Ovary (tissue), 9 donors: ENCODE data around the gene RMND5A. TPM values are rescaled to one million over a fixed set of nuclear protein-coding genes. Genes with fewer than 3 reads are reported as not detected.

Source experiments
- DNase-seq, 5 donors: peaks; one replicate each; pipeline ENCODE4 v3.0.0-alpha.2; 2019 to 2020
- H3K27ac ChIP-seq, 2 donors: fragments of 200-600 bp; one replicate each; pipeline versions ENCODE4 v1.5.1 to v1.8.0; 2019 to 2022
- H3K27me3 ChIP-seq: fragments of 200-600 bp; one replicate; pipeline ENCODE4 v1.8.0; 2022
- H3K36me3 ChIP-seq: fragments of 200-600 bp; sonication (generic); one replicate; pipeline ENCODE4 v1.5.1; 2019
- H3K4me1 ChIP-seq: one replicate; pipeline ENCODE4 v1.8.1; 2013; ENCODE audit warnings: mild to moderate bottlenecking, moderate library complexity; ENCODE audit not compliant: insufficient read depth
- H3K4me3 ChIP-seq: fragments of 200-600 bp; sonication (generic); one replicate; pipeline ENCODE4 v1.5.1; 2017
- H3K9me3 ChIP-seq, 2 donors: fragments of 200-600 bp in 1 of 2; sonication (generic) in 1 of 2; one replicate each; pipeline versions ENCODE4 v1.5.1 to v1.8.1; 2013 to 2019; ENCODE audit warnings: mild to moderate bottlenecking in 1 of 2, moderate library complexity in 1 of 2
- EP300 ChIP-seq: sonication (generic); formaldehyde crosslinking; IDR thresholded peaks from one replicate; pipeline ENCODE4 v1.6.1; 2017; ENCODE audit warnings: antibody characterized with exemption
- POLR2A ChIP-seq: fragments of 450-650 bp; IDR thresholded peaks from one replicate; pipeline ENCODE4 v1.6.1; 2017; ENCODE audit warnings: antibody characterized with exemption, mild to moderate bottlenecking, moderate library complexity
- WGBS, 3 donors: extraction: QIAGEN DNeasy Blood & Tissue Kit in 1 of 3; methylation state at CpG; one replicate each; pipeline versions ENCODE4 v1.1.5 to v1.1.7; 2013 to 2017; 5-methylcytosine and 5-hydroxymethylcytosine counted together
- intact Hi-C, 4 donors: fragments of 100-400 bp; cut with DNase I; formaldehyde crosslinking; loops; one replicate each; pipeline versions ENCODE4 v1.11.0 to v1.15.1; 2022 to 2023
- polyA plus RNA-seq, 2 donors: library from polyadenylated mRNA; stranded (reverse); fragments of 200-250 nt in 1 of 2; fragments of 350-450 nt in 1 of 2; fragmentation: Illumina TruSeq in 1 of 2; extraction: RNeasy Lipid Tissue Mini Kit (QIAGEN cat#74804) in 1 of 2; gene quantifications; one replicate each; pipeline ENCODE4 v1.2.3, GENCODE V29; 2013 to 2014
- total RNA-seq, 7 donors: library from RNA; depleted of rRNA in 2 of 7; stranded (reverse); fragments of >200 nt in 2 of 7; fragmentation: NEBNext Ultra II Directional in 3 of 7; extraction: Animal tissue kit (Norgen Biotek cat#: 25700) in 3 of 7; gene quantifications; one replicate each; pipeline versions ENCODE4 v1.1.0 to v1.2.4, GENCODE V29; 2016 to 2023
- TF ChIP-seq, protein P1 (sequence below), 3 donors: fragments of 450-650 bp in 2 of 3; fragments of 200-600 bp in 1 of 3; IDR thresholded peaks; one replicate each; pipeline versions ENCODE4 v1.5.1 to v1.8.0; 2016 to 2022; ENCODE audit warnings: antibody characterized with exemption in 3 of 3, mild to moderate bottlenecking in 1 of 3
- donor health status: DM: no; HTN: no; CAD: no; lungs with moderate emphysema.
- donor health status: DM: no; HTN: no; CAD: no.
- donor health status: Bipolar disorder and iron deficiency.
- donor health status: DM: yes; HTN: yes; CAD: no.
- donor health status: DM: no; HTN: no; CAD: no.
- donor health status: DM: yes; HTN: yes; CAD: no.

RMND5A gene
- total and polyA plus RNA-seq, 9 donors: 11.2 to 31.1 (median 26.4) TPM

DNA sequence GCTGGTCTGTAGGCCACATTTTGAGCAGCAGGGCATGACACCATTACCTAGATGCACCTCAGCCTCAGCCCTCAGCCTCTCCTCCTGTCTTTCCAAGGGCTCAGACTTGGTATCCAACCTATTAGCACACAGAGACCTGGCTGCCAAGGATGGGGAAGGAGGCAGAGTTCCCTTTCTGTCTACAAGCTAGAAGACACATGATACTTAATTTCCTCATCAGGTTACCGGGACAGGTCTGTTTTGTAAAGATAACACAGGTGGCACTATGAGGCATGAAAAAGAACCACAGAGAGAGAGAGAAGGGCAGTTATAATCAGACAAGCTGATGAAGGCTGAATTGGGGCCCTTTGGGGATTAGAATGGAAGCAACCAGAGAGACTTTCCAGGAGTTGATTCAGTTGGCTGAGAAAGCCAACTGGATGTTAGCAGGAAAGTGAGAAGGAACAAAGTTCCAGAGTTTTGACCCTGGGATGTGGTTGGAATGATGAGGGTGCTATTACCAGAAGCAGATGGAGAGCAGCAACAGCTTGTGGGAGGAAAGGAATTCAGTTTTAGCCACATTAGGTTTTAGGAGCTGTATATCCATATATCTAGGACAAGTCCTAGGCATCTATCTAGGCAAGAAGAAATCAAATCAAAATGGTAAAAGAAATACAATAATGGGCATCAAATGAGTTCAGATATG is 46.0 kb upstream of the RMND5A start:
- Histone ChIP-seq H3K27me3 (no peaks in the 10 kb centered on the region), H3K9me3 (no peaks in the 10 kb centered on the region), H3K4me3 (no peak overlapping the region), H3K36me3 (no peaks in the 10 kb centered on the region), H3K4me1 (no peaks in the 10 kb centered on the region), H3K27ac (no peak overlapping the region)
- no peak for DNase-seq
- 93 to 97% (median 95%) methylated on average over 1 of the region's 1 CpG for WGBS, 3 donors
- intact Hi-C loops: no loop called here
- TF ChIP-seq, protein P1, sequence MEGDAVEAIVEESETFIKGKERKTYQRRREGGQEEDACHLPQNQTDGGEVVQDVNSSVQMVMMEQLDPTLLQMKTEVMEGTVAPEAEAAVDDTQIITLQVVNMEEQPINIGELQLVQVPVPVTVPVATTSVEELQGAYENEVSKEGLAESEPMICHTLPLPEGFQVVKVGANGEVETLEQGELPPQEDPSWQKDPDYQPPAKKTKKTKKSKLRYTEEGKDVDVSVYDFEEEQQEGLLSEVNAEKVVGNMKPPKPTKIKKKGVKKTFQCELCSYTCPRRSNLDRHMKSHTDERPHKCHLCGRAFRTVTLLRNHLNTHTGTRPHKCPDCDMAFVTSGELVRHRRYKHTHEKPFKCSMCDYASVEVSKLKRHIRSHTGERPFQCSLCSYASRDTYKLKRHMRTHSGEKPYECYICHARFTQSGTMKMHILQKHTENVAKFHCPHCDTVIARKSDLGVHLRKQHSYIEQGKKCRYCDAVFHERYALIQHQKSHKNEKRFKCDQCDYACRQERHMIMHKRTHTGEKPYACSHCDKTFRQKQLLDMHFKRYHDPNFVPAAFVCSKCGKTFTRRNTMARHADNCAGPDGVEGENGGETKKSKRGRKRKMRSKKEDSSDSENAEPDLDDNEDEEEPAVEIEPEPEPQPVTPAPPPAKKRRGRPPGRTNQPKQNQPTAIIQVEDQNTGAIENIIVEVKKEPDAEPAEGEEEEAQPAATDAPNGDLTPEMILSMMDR (IDR thresholded peaks at IDR 0.05): no peak
- no peak for TF ChIP-seq POLR2A
- TF ChIP-seq EP300: no peak

DNA sequence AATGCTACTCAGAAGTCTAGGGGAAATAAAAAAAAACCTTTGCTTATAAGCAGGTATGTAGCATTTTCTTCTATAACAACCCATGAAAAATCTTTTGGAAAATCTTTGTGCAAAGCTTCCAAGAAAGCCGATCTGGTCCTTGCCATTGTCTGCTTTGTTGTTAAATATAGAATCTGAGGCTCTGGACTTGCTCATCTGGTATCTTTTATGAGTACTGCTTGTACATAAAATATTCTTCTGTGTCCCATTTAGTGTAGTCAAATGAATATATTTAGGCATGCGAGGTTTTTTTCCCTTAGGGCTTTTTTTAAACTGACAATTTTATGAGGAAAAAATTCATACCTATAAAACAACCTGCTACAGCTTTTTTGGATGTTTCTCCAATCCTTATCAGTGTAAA is 45.0 kb upstream of the RMND5A start:
- WGBS, 3 donors: 50 to 68% (median 57%) methylated on average over 2 of the region's 2 CpGs
- H3K27me3 ChIP-seq: no peaks in the 10 kb centered on the region
- no peak overlapping the region for H3K4me3 ChIP-seq
- DNase-seq: no peak
- intact Hi-C loops: no loop called here
- no peaks in the 10 kb centered on the region for H3K36me3 ChIP-seq
- H3K27ac ChIP-seq: no peak overlapping the region
- TF ChIP-seq POLR2A: no peak
- no peak for TF ChIP-seq EP300
- TF ChIP-seq, protein P1 (IDR thresholded peaks at IDR 0.05): no peak
- H3K4me1 ChIP-seq: no peaks in the 10 kb centered on the region
- H3K9me3 ChIP-seq: no peaks in the 10 kb centered on the region

DNA sequence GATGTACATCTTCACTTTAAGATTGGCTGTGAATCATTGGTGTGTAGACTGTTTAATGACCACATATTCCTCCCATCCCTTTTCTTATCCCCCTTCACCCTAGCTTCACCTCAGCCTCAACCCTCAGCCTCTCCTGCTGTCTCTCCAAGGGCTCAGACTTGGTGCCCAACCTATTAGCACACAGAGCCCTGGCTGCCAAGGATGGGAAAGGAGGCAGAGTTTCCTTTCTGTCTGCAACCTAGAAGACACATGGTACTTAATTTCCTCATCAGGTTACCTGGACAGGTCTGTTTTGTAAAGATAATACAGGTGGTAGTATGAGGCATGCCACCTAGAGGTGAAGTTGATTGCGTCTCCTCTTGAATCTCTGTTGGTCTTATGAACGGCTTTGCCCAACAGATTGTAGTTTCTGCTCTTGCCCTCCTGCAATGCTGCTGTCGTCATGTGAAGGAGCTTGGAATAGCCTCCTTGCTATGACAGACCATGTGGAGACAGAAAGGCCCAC is 44.5 kb upstream of the RMND5A start:
- TF ChIP-seq POLR2A (no peak), EP300 (no peak)
- TF ChIP-seq, protein P1 (IDR thresholded peaks at IDR 0.05): no peak
- H3K27ac ChIP-seq: no peak overlapping the region
- no peaks in the 10 kb centered on the region for H3K9me3 ChIP-seq
- H3K36me3 ChIP-seq: no peaks in the 10 kb centered on the region
- no peak overlapping the region for H3K4me3 ChIP-seq
- intact Hi-C loops: no loop called here
- H3K27me3 ChIP-seq: no peaks in the 10 kb centered on the region
- WGBS, 3 donors: 90 to 93% (median 91%) methylated on average over 3 of the region's 3 CpGs
- H3K4me1 ChIP-seq: no peaks in the 10 kb centered on the region
- no peak for DNase-seq

DNA sequence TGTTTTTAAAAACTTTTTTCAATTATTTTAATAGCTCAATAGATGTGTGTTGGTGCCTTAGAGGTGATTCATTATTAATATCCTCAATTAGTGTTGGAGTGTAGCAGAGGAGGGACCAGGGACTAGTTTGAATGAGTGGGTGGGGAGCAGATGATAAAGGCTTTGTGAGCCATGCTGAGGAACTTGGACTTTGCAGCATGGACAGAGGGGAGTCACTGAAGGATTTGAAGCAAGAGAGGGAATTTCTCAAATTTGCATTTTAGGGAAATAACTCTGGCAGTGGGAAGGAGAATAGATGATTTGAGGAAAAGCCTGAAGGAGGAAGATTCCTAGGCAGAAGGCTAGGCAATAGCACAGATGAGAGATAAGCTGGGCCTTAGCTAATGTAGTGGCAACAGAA is 42.3 kb upstream of the RMND5A start:
- Histone ChIP-seq H3K9me3 (no peaks in the 10 kb centered on the region), H3K4me3 (no peak overlapping the region), H3K4me1 (no peaks in the 10 kb centered on the region), H3K36me3 (no peaks in the 10 kb centered on the region), H3K27me3 (no peaks in the 10 kb centered on the region), H3K27ac (no peak overlapping the region)
- intact Hi-C loops: no loop called here
- DNase-seq: no peak
- no peak for TF ChIP-seq EP300
- TF ChIP-seq, protein P1 (IDR thresholded peaks at IDR 0.05): no peak
- TF ChIP-seq POLR2A: no peak
